Skeletal muscle cell (primary cell): ENCODE measurements around the gene SGCD.
A peak's percentile ranks its signal among the peaks of the same experiment; 100 is the strongest.

ENCODE experiments used
- DNase-seq: peaks from one replicate; pipeline ENCODE4 v3.0.0-alpha.2; 2010; ENCODE audit warnings: low read depth
- H3K4me3 ChIP-seq: 2 replicates; pipeline ENCODE4 v1.5.1; 2011; ENCODE audit warnings: low read depth, mild to moderate bottlenecking, control low read depth, low read length, moderate library complexity

Gene SGCD

DNA sequence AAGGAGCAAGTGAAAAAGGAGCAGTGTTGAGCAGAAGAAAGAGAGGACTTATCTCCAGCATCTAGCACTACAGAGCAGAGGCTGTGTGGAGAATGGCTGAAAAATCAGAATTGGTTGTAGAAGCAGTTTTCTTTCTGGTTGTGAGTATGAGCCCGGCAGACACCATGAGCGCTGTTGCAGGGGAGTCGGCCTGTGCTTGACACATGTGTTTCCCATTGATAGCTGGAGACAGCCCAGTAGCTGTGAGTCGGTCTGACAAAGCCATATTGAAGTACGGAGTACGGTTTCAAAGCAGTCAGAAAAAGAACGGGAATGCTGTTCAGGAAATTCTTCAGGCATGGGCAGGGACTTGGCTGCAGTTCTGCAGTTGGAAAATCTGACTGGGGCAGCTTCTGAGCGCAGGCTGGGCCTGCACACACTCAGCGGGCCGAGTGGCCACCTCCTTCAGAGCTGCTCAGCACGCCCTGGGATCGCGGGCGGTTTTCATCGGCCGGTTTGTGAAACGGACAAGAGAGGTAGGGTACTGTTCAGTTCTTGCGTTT, at the start of gene SGCD:
SGCD (plus strand) TSS at position 447 of the 542 bp plus-strand sequence.
- H3K4me3 ChIP-seq, result peak within 1 kb of the TSS; percentile 65
- peak; percentile 69 for DNase-seq

DNA sequence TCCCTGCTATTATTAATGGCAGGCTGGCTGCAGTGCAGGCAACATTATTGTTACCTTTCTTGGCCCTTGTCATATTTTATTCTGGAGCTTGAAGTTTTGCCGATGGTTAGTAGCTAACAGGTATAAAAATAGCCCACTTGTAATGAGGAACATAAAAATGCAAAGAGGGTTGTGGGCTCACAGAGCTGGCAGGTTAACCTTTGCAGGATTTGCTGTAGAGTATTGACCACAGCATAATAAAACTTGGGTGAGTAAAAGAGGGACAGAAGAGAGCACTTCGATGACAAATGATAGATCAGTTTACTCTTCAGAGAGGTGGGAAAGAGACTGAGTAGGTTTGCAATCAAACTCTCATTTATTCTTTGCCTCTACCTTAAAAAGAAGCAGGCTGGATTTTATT, 49.7 kb upstream of the SGCD start:
- no peak for DNase-seq
- H3K4me3 ChIP-seq, result no peak overlapping the region

DNA sequence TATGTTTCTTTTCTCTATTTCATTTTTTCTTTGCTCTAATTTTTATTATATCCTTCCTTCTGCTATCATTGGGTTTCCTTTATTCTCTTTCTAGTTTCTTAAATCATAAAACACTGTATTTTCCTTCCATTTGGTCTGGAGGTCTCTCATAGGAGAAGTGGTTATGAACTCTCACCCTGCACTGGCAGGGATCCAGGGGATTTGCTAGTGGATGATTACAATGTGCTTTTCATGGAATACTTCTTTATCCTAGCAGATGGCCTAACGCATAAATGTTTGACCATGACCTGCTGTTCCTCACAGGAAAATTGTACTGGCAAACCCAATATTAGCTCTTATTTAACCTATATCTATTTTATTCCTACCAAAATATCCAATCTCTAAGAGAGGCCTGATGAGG, 31.5 kb upstream of the SGCD start:
- no peak overlapping the region for H3K4me3 ChIP-seq
- DNase-seq, result no peak

DNA sequence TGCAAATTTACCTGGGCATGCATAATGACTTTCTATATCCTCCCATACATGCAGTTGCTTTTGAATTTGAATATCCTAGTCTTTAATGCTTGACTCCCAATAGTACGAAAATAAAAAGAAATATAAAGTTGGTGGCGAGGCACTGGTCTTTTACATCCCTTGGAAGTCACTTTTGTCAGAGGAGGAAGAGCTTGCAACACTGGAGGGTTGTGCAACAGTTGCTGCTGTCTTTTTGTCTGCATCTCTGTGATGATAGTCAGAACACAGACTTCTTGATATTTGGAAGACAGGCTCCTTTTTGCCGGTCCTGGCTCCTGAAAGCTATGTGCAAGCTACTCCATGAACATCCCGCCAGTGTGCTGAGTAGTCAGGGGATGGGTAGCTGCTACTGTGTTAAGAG, 16.8 kb upstream of the SGCD start:
- no peak overlapping the region for H3K4me3 ChIP-seq
- DNase-seq, result no peak

DNA sequence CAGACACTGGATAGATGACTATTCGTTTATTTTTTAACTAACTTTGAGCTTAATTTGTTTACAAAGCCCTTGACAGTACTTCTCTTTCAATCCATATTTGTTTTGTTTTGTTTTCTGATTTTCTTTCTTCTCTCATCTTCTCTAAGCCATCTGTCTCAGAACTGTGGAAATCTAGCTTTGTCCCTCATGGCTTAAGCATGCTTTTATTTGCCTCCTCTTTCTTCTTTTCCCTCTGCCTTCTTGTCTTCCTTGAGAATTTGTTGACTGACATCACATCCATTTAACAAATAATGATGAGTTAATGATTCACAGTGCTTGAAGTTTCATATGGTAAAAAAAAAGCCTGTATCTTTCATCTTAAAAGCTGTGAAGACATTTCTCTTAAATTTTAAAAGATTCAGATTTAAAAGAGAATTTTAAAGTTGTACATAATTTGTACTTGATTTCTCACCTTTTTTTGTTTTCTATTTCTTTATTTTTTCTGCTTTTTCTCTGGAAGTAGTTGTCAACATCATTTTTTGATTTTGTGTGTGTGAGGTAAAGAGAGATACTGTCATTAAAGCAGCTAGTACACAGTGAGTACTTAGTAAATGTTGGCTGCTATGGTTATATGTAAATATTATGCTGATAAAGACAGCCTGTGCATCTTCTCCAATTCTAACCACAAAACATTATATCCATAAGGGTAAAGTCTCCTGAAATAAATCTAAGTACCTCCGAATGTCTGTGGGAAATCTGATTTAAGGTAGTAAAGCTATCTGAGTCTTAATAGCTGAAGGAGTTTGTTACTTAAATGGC, 13.9 kb upstream of the SGCD start:
- no peak overlapping the region for H3K4me3 ChIP-seq
- DNase-seq, result no peak

DNA sequence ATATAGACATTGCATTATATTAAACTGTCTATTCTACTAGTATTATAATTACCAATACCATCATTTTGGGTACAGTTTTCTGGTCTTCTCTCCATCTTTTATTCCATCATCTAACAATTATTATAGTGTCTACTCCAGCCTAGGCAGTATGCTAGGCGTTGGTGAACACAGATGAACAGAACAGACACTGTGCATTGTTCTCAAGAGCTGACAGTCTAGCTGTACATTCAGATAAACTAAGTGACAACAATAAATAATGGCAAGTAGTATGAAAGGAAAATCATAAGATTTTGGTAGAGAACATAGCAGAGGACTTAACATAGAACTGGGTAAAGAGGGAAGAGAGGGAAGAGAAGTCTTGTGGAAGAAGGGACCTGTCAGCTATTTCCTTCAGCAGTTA, 12.5 kb upstream of the SGCD start:
- H3K4me3 ChIP-seq, result no peak overlapping the region
- no peak for DNase-seq

DNA sequence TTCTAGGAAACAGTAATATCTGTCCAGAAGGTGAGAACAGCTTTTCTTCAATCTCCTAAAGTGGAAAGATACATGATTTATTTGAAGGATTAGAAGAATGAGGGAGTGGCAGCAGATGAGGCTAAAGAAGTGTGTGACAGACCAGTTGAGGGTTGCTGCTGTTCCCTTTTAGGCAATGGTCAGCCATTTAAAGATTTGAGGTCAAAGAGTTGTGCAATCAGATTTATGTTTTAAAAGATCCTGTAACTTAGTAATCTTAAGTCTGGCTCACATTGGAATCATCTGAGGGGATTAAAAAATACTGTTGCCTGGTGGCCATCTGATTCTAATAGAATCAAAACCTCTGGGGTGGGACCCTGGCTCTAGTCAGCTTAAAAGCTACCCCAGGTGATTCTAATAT, 4.3 kb upstream of the SGCD start:
- no peak overlapping the region for H3K4me3 ChIP-seq
- no peak for DNase-seq

DNA sequence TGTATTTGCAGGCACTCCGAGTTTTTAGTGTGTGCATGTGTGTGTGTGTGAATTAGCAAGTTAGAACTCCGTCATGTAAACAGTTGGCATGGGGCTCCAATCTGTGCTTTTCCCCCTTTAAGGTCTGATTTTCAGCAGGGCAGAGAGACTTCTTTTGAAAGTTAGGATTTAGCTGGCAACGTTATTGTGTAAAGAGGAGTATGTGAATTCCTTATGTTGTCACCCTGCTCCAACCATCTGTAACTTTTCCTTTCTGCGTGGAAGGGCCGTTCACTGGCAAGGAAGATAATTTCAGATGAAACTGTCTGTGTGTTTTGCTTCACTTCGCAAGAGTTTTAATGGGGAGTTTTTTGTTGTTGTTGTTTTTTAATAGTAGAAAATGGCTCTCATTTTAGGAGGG, 332 bp downstream of the SGCD start:
- DNase-seq, result no peak
- peak overlapping the region; percentile 65 for H3K4me3 ChIP-seq

DNA sequence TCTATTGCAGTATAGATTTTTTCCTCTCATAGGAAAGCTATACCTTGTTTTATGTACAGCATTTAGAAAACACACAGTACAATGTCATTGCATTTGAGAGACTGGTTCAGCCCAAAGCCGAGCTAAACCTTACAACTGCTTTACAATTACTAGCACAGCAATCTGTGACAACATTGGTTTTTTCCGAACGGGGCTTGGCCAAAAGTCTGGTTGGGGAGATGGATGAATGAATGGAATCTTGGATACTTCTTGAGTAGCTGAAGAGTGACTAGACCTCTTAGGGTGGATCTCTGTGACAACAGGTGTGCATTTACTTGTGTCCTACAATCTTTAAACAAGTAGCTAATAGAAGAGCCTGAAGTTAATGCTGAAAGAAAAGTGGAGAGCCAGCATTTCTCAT, 1.2 kb downstream of the SGCD start:
- peak overlapping the region; percentile 65 for H3K4me3 ChIP-seq
- DNase-seq, result no peak

DNA sequence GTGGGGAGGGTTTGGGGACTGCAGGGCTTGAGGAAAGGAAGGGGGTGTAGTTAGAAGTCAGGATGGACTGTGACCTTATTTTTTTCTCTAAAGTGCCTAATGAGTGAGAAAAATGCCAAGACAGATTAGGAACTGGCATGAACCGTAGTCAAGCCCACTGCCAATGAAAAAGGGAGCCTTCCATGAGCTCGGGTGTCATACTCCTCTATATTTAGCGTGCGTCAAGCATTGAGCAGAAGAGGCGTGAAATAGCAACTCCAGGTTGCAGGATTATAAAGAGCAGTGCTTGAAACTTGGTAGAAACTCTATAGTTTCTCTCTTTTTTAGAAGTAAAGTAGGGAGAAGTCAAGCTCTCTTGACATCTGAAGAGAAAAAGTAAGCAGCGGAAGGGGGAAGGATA, 1.8 kb downstream of the SGCD start:
- DNase-seq, result no peak

DNA sequence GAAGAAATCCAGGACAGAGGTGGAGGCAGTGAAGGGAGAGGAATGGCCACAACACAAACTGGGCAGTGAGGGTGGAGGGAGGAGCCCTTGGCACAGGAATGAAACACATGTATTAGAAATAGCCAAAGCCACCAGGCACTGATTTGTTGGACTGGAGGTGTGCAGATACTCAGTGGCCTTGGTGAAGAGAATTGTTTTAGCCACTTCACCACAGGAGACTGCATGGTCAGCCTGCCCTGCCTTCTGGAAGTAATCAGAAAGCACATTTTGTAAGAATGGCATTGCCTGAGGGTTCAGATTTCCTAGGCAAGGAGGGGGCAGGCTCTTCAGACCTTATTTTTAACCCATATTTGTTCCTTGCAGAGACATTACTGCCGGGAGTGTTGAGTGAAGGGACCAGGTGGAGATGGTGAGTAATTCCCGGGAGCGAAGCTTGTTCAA, 2.2 kb downstream of the SGCD start:
- H3K4me3 ChIP-seq, result peak overlapping the region; percentile 65
- DNase-seq, result peak; percentile 33

More for the DNA sequence above, 1.8 kb downstream of the SGCD start:
- H3K4me3 ChIP-seq, result peak overlapping the region; percentile 65

DNA sequence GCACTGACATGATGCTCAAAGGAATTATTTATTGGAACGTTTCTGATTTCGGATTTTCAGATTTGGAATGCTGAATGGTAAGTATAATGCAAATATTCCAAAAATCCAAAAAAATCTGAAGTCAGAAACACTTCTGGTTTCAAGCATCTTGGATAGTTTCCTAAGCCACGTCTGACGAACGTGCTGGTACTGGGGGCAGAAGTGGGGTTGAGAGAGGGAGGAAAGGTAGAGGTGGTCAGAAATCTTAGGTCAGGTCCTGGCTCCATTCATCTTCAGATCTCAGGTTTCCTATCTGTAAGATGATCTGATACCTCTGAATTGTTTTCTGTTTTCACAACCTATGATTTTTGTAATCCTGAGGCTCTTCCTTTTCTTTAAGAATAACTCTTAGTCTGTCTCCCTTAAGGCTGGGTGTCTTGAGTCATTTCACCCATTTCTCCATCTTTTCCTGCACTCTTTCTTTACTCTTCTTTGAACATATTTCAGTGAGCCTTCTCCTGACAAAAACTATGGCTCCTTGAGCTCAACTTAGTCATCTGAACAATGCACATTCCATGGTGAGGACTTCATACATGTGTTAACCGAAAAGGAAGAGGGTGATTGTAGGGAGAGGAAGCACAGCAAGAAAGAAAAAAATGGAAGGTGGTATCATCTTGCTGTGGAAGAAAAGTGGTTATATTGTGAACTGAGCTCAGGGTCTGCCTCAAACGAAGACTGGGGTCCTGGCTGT, 3.3 kb downstream of the SGCD start:
- no peak for DNase-seq
- no peak overlapping the region for H3K4me3 ChIP-seq

DNA sequence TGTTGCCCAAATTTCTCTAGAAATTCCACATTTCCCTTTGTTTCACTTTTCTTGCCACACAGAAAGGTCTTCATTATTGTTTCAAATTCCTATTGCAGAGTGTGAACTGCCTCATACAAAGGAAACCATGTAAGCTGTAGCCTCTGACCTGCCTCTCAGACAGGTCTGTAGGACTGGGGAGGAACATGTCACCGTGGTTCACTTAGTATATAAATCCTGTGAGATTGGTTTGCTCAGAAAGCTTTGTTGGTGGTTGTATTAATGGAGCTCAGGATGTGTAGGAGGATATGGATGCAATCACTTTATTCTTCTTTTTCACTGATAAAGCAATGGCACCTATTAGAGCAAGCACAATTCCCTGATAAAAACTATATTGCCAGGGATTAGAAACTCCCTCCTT, 4.2 kb downstream of the SGCD start:
- H3K4me3 ChIP-seq, result no peak overlapping the region
- DNase-seq, result no peak

DNA sequence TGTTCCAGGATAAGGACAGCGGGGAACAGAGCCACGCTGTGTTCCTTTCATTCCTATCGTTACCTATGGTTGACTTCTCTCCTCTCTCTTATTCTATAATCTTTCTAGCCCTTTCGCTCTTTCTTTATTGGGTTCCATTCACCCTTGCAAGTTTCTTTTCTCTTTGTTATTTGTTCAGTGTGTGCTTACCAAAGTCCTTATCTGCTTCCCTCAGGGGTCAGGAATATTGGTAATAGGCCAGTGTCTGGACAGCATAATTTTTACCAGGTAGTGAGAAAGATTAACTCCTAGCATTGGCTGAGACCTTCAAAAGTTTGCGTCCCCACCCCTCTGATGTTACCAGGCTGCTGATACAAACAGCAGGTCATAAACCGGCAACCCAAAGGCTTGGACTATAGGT, 4.9 kb downstream of the SGCD start:
- no peak overlapping the region for H3K4me3 ChIP-seq
- no peak for DNase-seq

DNA sequence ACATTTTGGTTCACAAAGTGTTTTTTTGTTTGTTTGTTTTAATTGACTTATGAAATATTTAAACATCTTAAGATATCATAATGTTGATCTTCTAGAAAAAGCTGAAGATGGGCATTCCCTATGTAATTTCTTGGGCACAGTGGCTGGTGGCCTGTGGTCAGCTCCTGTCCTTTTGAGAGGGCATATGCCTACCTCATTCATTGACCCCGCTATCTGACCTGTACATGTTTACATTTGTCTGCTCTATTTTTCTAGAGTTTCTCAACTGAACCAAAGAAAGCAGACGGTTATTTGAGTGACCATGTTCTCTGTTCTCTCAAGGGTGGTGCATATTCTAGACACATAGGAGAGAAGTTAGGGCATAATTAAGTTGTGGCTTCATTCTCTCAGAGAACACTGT, 5.3 kb downstream of the SGCD start:
- H3K4me3 ChIP-seq, result no peak overlapping the region
- no peak for DNase-seq

DNA sequence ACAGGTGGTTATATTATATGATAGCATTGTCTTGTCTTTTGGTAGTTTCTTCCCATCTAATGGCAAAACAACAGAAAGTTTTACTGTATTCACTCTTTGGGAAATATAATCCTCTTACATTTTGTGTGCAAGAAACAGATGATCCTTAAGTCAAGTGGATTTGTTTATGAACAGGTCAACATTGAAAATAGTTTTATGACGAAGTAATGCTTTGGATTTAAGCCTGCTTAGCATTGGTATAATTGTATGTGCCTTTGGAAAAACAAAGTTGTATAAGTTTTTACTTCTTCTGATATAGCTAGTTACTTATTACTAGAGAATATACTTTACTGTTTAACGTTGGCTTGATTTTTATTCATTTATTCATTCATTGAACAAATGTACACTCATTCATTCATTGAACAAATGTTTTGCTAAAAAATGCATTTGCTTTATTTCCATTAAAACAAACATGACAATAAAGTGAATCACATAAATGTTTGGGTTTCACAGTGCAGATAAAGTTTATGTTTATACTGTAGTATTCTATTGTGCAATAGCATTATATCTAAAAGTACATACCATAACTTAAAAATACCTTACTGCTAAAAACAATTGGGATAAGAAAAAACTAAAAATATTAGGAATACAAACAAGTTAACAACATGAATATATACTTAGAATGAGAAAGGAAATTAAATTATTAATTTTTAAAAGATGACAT, 12.3 kb downstream of the SGCD start:
- no peak overlapping the region for H3K4me3 ChIP-seq
- no peak for DNase-seq

DNA sequence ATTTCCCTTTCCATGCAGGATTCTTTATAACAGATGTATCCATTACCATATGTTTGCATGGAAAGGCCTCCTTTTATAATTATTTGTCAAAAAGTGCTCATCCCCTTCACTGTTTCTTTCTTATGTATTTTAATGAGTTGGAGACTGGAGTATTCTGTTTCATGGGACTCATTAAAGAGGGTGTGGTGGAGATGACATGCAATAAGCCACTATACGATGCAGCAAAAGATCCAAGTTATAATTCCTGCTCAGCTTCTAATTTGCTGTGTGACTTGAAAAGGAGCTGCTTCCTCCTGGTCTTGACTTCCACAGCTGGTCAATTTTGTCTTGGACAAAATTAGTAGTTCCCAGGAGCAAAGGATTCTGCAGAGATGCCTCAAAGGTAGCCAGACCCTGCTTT, 13.9 kb downstream of the SGCD start:
- no peak for DNase-seq

DNA sequence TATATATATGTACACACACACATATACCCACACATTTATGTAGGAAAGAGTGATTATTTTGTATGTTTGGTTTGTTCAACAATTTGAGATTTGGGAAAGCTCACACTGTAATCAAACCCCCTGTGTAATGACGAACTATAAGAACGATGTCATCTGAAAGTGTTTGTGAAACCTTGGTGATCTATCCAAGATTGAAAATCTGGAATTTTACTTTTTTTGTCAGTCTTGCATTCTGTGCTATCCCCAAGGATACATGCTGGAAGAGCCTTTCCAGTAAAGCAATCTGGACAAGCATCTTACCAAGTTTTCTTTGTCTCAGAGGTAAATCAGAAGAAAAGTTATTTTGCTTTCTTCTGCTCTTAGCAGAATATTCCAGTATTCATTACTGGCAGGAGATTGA, 23.3 kb downstream of the SGCD start:
- DNase-seq, result no peak
- no peak overlapping the region for H3K4me3 ChIP-seq

More for the DNA sequence above, 13.9 kb downstream of the SGCD start:
- no peak overlapping the region for H3K4me3 ChIP-seq

DNA sequence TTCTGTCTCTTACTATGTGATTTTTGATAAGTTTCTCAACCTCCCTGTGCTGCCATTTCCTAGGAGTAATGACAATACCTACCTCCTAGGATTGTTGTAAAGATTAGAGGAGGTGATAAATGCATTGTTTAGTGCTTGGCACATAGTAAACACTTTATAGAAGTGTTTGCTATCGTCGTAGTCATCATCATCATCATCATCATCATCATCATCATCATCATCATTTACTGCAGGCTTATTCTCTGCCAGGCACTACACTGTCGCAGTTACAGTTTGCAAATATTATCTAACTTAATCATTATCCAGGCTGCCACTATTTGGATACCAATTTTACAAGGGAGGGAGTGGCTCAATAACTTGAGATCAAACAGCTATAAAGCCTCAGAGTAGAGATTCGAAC, 24.5 kb downstream of the SGCD start:
- no peak for DNase-seq
- no peak overlapping the region for H3K4me3 ChIP-seq

DNA sequence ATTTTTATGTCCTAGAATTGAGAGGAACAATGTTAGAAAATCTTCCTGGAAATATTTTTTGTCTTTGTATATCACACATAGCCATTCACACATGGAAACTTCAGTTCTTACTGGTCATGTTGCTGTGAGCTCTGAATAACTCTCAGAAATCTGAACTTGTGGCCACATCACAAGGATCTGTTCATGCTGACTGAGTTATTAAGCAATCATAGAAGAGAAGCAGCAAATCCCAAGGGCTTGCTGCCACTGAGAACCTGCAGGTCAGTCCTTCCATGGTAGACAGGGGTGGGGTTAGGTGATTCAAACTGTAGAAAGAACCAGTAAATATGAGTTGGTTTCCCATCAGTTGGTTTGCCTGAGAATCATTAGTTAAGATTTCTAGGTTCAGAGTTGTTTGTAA, 27.6 kb downstream of the SGCD start:
- H3K4me3 ChIP-seq, result no peak overlapping the region
- peak; percentile 59 for DNase-seq
